ENCODE results near the gene RAB7B. TPM values are rescaled to one million over a fixed set of nuclear protein-coding genes. Genes with fewer than 3 reads are reported as not detected.
"Not testable (repeated sequence)": the region's sequence is repeated elsewhere in the genome, so short reads cannot be mapped to it uniquely, and the experiment has no call there.

The RAB7B gene
- total RNA-seq, 1 donor from 2014 or later: 0.82 TPM

- Mint-ChIP-seq H3K36me3 (no peaks in the 10 kb centered on the region), H3K4me3 (no peak overlapping the region), H3K27me3 (peaks cover 7% of the 10 kb centered on the region), H3K9me3 (peaks cover 5% of the 10 kb centered on the region), H3K27ac (no peak overlapping the region), H3K4me1 (ENCODE audit: unreplicated experiment) (peaks cover 26% of the 10 kb centered on the region)
- no peak for DNase-seq (ENCODE audit: extremely low spot score, unreplicated experiment)
- TF ChIP-seq, protein P1, sequence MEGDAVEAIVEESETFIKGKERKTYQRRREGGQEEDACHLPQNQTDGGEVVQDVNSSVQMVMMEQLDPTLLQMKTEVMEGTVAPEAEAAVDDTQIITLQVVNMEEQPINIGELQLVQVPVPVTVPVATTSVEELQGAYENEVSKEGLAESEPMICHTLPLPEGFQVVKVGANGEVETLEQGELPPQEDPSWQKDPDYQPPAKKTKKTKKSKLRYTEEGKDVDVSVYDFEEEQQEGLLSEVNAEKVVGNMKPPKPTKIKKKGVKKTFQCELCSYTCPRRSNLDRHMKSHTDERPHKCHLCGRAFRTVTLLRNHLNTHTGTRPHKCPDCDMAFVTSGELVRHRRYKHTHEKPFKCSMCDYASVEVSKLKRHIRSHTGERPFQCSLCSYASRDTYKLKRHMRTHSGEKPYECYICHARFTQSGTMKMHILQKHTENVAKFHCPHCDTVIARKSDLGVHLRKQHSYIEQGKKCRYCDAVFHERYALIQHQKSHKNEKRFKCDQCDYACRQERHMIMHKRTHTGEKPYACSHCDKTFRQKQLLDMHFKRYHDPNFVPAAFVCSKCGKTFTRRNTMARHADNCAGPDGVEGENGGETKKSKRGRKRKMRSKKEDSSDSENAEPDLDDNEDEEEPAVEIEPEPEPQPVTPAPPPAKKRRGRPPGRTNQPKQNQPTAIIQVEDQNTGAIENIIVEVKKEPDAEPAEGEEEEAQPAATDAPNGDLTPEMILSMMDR (conservative IDR thresholded peaks at IDR 0.05): no peak
These were observed 1.7 kb downstream of the RAB7B start for GRCh38 chr1:206001476-206001888.

- no peak overlapping the region for H3K4me3 Mint-ChIP-seq
- TF ChIP-seq, protein P1 (conservative IDR thresholded peaks at IDR 0.05): no peak
- H3K9me3 Mint-ChIP-seq: peaks cover 5% of the 10 kb centered on the region
- H3K4me1 Mint-ChIP-seq (ENCODE audit: unreplicated experiment): peaks cover 26% of the 10 kb centered on the region
- H3K27ac Mint-ChIP-seq: no peak overlapping the region
- peaks cover 7% of the 10 kb centered on the region for H3K27me3 Mint-ChIP-seq
- DNase-seq (ENCODE audit: extremely low spot score, unreplicated experiment): no peak
- H3K36me3 Mint-ChIP-seq: no peaks in the 10 kb centered on the region
These were observed 2.4 kb downstream of the RAB7B start for GRCh38 chr1:206000641-206001339.

DNA sequence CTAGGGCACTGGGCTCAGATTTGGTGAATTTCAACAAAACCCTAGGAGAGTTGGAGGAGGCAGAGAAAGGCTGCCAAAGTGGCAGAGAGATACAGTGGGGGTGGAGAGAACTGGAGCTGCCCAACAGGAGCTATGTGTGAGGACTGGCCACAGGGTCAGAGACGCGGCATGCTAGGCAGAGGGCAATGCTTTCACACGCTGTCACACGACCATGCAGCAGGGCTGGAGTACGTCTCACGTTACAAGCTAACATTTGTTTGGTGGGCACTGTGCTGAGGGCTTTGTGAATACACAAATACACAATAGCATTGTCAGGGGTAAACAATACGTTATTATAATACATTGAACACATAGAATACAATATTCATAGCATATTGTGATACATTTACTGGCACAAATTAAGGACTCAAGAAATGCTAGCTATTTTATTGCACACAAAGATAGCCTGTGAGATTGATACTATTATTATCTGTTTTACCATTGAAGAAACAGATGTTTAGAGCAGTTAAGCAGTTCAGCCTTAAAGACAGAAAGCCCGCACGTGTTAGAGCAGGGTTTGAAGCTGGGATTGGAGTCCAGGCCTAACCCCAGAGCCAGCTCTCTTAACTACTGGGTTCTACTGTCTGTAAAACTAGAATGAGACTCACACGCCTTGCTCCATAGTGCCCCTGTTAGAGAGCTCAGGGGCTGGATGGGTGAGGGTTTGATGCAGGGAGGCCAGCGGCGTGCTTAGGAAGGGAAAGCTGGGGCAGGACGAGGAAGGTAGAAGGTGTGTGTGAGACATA lies 4.5 kb downstream of the RAB7B start:
- TF ChIP-seq, protein P1 (conservative IDR thresholded peaks at IDR 0.05): no peak
- Mint-ChIP-seq H3K4me3 (no peak overlapping the region), H3K27me3 (peaks cover 4% of the 10 kb centered on the region), H3K9me3 (peaks cover 5% of the 10 kb centered on the region), H3K27ac (no peak overlapping the region), H3K36me3 (no peaks in the 10 kb centered on the region), H3K4me1 (ENCODE audit: unreplicated experiment) (peaks cover 14% of the 10 kb centered on the region)
- DNase-seq (ENCODE audit: extremely low spot score, unreplicated experiment): no peak

DNA sequence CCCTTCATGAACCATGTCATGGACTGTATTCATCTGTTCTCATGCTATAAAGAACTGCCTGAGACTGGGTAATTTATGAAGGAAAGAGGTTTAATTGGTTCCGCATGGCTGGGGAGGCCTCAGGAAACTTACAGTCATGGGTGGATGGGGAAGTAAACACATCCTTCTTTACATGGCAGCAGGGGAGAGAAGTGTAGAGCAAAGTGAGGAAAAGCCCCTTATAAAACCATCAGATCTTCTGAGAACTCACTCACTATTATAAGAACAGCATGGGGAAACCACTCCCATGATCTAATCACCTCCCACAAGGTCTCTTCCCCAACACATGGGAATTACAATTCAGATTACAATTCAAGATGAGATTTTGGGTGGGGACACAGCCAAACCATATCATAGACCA lies 6.6 kb downstream of the RAB7B start:
- not testable (repeated sequence) for H3K9me3 Mint-ChIP-seq; H3K36me3 Mint-ChIP-seq; H3K27ac Mint-ChIP-seq; DNase-seq (ENCODE audit: extremely low spot score, unreplicated experiment); H3K4me3 Mint-ChIP-seq; H3K27me3 Mint-ChIP-seq
- H3K4me1 Mint-ChIP-seq (ENCODE audit: unreplicated experiment): peaks cover 14% of the 10 kb centered on the region

DNA sequence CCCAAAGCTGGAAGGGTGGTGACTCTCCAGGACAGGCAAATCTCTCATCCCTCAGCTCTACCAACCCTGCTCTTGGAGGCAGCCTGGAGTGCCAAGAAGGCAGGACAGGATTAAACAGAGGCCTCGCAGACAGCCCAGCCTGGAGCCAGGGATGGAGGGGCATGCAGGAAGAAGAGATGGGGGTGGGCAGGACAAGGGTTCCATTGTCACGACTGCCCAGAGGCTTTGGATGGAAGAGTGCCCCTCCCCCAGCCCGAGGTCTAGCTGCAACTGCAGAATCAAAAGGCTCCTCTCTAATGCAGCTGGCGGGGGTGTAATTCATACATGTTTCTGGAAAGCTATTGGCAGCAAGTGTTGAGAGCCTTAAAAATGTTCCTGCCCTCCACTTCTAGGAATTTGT lies 8.8 kb downstream of the RAB7B start:
- no peak overlapping the region for H3K4me3 Mint-ChIP-seq
- no peak overlapping the region for H3K27ac Mint-ChIP-seq
- peaks cover 5% of the 10 kb centered on the region for H3K9me3 Mint-ChIP-seq
- H3K27me3 Mint-ChIP-seq: peaks cover 17% of the 10 kb centered on the region
- H3K4me1 Mint-ChIP-seq (ENCODE audit: unreplicated experiment): peaks cover 14% of the 10 kb centered on the region
- TF ChIP-seq, protein P1 (conservative IDR thresholded peaks at IDR 0.05): no peak
- no peaks in the 10 kb centered on the region for H3K36me3 Mint-ChIP-seq
- DNase-seq (ENCODE audit: extremely low spot score, unreplicated experiment): no peak

DNA sequence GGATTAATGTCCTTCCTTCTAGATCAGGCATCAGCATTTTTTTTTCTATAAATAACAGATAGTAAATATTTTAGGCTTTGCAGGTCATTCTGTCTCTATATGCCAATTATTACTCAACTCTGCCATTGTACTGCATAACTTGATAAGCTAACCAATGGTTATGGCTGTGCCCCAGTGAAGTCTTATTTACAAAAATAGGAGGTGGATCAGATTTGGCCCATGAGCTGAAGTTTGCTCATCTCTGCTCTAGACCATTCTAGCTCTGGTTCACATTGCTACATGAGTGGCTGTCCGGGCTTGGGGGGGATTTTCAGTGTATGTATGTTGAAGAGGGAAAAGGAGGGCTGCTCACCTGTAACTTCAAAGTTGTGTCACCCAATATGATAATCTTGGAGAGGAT lies 10.1 kb downstream of the RAB7B start:
- no peak overlapping the region for H3K27ac Mint-ChIP-seq
- H3K9me3 Mint-ChIP-seq: no peaks in the 10 kb centered on the region
- peaks cover 20% of the 10 kb centered on the region for H3K27me3 Mint-ChIP-seq
- H3K36me3 Mint-ChIP-seq: no peaks in the 10 kb centered on the region
- no peak for DNase-seq (ENCODE audit: extremely low spot score, unreplicated experiment)
- no peak overlapping the region for H3K4me3 Mint-ChIP-seq
- H3K4me1 Mint-ChIP-seq (ENCODE audit: unreplicated experiment): peaks cover 8% of the 10 kb centered on the region
- TF ChIP-seq, protein P1 (conservative IDR thresholded peaks at IDR 0.05): no peak

All from type B pancreatic cell (in vitro differentiated cells).